Neutrophil (primary cell): ENCODE results near the gene GATA5.
A peak's percentile ranks its signal among the peaks of the same experiment; 100 is the strongest.

Source experiments
- H3K27ac ChIP-seq: fragments of 200-600 bp; sonication (generic); 2 replicates; pipeline ENCODE4 v1.5.1; 2016; ENCODE audit warnings: mild to moderate bottlenecking, moderate library complexity
- H3K27me3 ChIP-seq: fragments of 200-600 bp; sonication (generic); 2 replicates; pipeline ENCODE4 v1.6.0; 2016; ENCODE audit warnings: mild to moderate bottlenecking
- H3K36me3 ChIP-seq: fragments of 200-600 bp; sonication (generic); 2 replicates; pipeline ENCODE4 v1.5.1; 2017
- H3K4me1 ChIP-seq, 2 experiments: fragments of 200-600 bp in 1 of 2; sonication (generic) in 1 of 2; 1 replicate in 1 of 2; 2 replicates in 1 of 2; pipeline versions ENCODE4 v1.5.1 to v1.6.1; 2013 to 2016; ENCODE audit warnings: low read depth in 1 of 2, low read length in 1 of 2, mild to moderate bottlenecking in 1 of 2, moderate library complexity in 1 of 2; ENCODE audit not compliant: control insufficient read depth in 1 of 2, insufficient read depth in 1 of 2
- H3K4me3 ChIP-seq, 2 experiments: fragments of 200-600 bp in 1 of 2; sonication (generic) in 1 of 2; 1 replicate in 1 of 2; 2 replicates in 1 of 2; pipeline ENCODE4 v1.5.1; 2013 to 2016; ENCODE audit warnings: low read depth in 1 of 2, low read length in 1 of 2, mild to moderate bottlenecking in 1 of 2, moderate library complexity in 1 of 2
- H3K9me3 ChIP-seq: fragments of 200-600 bp; sonication (generic); 2 replicates; pipeline ENCODE4 v1.5.1; 2016
- CTCF ChIP-seq: fragments of 200-600 bp; sonication (generic); IDR thresholded peaks from 2 replicates; pipeline ENCODE4 v1.5.1; 2016; ENCODE audit warnings: antibody characterized with exemption

The GATA5 gene

GRCh38 chr20:62504323-62504722 lies 28.5 kb upstream of the GATA5 start:
- no peaks in the 10 kb centered on the region for H3K9me3 ChIP-seq
- H3K4me1 ChIP-seq: peaks cover 17 to 27% of the 10 kb centered on the region in 2 experiments
- peaks cover 8% of the 10 kb centered on the region for H3K27me3 ChIP-seq
- no peak overlapping the region for H3K4me3 ChIP-seq
- TF ChIP-seq CTCF: no peak
- H3K36me3 ChIP-seq: no peaks in the 10 kb centered on the region
- H3K27ac ChIP-seq: no peak overlapping the region

GRCh38 chr20:62503401-62504178 lies 27.8 kb upstream of the GATA5 start:
- Histone ChIP-seq H3K36me3 (no peaks in the 10 kb centered on the region), H3K9me3 (no peaks in the 10 kb centered on the region), H3K4me1 (peaks cover 17 to 27% of the 10 kb centered on the region in 2 experiments), H3K27me3 (peaks cover 10% of the 10 kb centered on the region), H3K27ac (no peak overlapping the region), H3K4me3 (no peak overlapping the region)
- no peak for TF ChIP-seq CTCF

- Histone ChIP-seq H3K4me1 (peaks cover 17 to 27% of the 10 kb centered on the region in 2 experiments), H3K9me3 (no peaks in the 10 kb centered on the region), H3K36me3 (no peaks in the 10 kb centered on the region), H3K27ac (peak overlapping the region; percentile 49), H3K27me3 (peaks cover 10% of the 10 kb centered on the region), H3K4me3 (no peak overlapping the region)
- no peak for TF ChIP-seq CTCF
These were observed 26.8 kb upstream of the GATA5 start for GRCh38 chr20:62502496-62503095.

GRCh38 chr20:62501801-62502495 lies 26.2 kb upstream of the GATA5 start:
- no peaks in the 10 kb centered on the region for H3K9me3 ChIP-seq
- H3K4me3 ChIP-seq: no peak overlapping the region
- no peaks in the 10 kb centered on the region for H3K36me3 ChIP-seq
- H3K27ac ChIP-seq: peak overlapping the region; percentile 49
- peaks cover 17 to 27% of the 10 kb centered on the region in 2 experiments for H3K4me1 ChIP-seq
- TF ChIP-seq CTCF: no peak
- peaks cover 14% of the 10 kb centered on the region for H3K27me3 ChIP-seq

- Histone ChIP-seq H3K27me3 (peaks cover 23% of the 10 kb centered on the region), H3K27ac (no peak overlapping the region), H3K9me3 (no peaks in the 10 kb centered on the region), H3K4me1 (peaks cover 17 to 27% of the 10 kb centered on the region in 2 experiments), H3K36me3 (no peaks in the 10 kb centered on the region), H3K4me3 (no peak overlapping the region)
- TF ChIP-seq CTCF: peak; percentile 89
These were observed 24.6 kb upstream of the GATA5 start for GRCh38 chr20:62500237-62500864.
